Activated CD8-positive, alpha-beta memory T cell treated with anti-CD3 and anti-CD28 coated beads, Interleukin-2, amount 50 U/mL, for 24 hours (primary cell): ENCODE measurements around the gene LLGL1.

ENCODE experiments used
- DNase-seq: peaks from one replicate; pipeline ENCODE4 v3.0.0-alpha.2; 2020; ENCODE audit errors: extremely low read depth

LLGL1 gene

GRCh38 chr17:18225121-18225641, at the start of gene LLGL1:
TSS of gene LLGL1 (plus strand) at chr17:18225635. CDS start at chr17:18225683, 48 bp downstream.
- DNase-seq, result peak; percentile 80

GRCh38 chr17:18176176-18176575, 49.3 kb upstream of the LLGL1 start:
- no peak for DNase-seq

- DNase-seq, result no peak
These were observed 48.3 kb upstream of the LLGL1 start for GRCh38 chr17:18177133-18177532.

- no peak for DNase-seq
These were observed 47.7 kb upstream of the LLGL1 start for GRCh38 chr17:18177722-18178121.

- no peak for DNase-seq
These were observed 46.2 kb upstream of the LLGL1 start for GRCh38 chr17:18179196-18179595.

GRCh38 chr17:18179804-18180203, 45.6 kb upstream of the LLGL1 start:
- no peak for DNase-seq

- peak; percentile 18 for DNase-seq
These were observed 44.1 kb upstream of the LLGL1 start for GRCh38 chr17:18181358-18181757.

GRCh38 chr17:18182110-18182977, 43.1 kb upstream of the LLGL1 start:
- DNase-seq, result no peak

- peak; percentile 59 for DNase-seq
These were observed 42.5 kb upstream of the LLGL1 start for GRCh38 chr17:18182978-18183333.

GRCh38 chr17:18183334-18184142, 41.9 kb upstream of the LLGL1 start, which contains the start of gene ALKBH5:
TSS of gene ALKBH5 (plus strand) at chr17:18183828. CDS start at chr17:18184244, 416 bp downstream.
- DNase-seq, result peak; percentile 92

- DNase-seq, result peak; percentile 33
These were observed 41.0 kb upstream of the LLGL1 start for GRCh38 chr17:18184143-18185031.

- no peak for DNase-seq
These were observed 40.0 kb upstream of the LLGL1 start for GRCh38 chr17:18185391-18185790.

GRCh38 chr17:18185832-18186626, 39.4 kb upstream of the LLGL1 start:
- DNase-seq, result no peak

- DNase-seq, result no peak
These were observed 38.8 kb upstream of the LLGL1 start for GRCh38 chr17:18186627-18186982.

GRCh38 chr17:18187226-18187625, 38.2 kb upstream of the LLGL1 start:
- no peak for DNase-seq

- DNase-seq, result no peak
These were observed 37.3 kb upstream of the LLGL1 start for GRCh38 chr17:18187821-18188761.

GRCh38 chr17:18190628-18191235, 34.7 kb upstream of the LLGL1 start:
- DNase-seq, result no peak

- no peak for DNase-seq
These were observed 34.2 kb upstream of the LLGL1 start for GRCh38 chr17:18191236-18191667.

GRCh38 chr17:18191967-18192366, 33.5 kb upstream of the LLGL1 start:
- no peak for DNase-seq
